HG02884 (cell line): ENCODE results near the gene TCF7L1.

ENCODE experiments used
- ATAC-seq: cut with Tn5 transposase; IDR thresholded peaks from one replicate; pipeline ENCODE4 v1.9.1; 2021; ENCODE audit warnings: mild to moderate bottlenecking, moderate library complexity; ENCODE audit not compliant: unreplicated experiment

Gene TCF7L1

DNA sequence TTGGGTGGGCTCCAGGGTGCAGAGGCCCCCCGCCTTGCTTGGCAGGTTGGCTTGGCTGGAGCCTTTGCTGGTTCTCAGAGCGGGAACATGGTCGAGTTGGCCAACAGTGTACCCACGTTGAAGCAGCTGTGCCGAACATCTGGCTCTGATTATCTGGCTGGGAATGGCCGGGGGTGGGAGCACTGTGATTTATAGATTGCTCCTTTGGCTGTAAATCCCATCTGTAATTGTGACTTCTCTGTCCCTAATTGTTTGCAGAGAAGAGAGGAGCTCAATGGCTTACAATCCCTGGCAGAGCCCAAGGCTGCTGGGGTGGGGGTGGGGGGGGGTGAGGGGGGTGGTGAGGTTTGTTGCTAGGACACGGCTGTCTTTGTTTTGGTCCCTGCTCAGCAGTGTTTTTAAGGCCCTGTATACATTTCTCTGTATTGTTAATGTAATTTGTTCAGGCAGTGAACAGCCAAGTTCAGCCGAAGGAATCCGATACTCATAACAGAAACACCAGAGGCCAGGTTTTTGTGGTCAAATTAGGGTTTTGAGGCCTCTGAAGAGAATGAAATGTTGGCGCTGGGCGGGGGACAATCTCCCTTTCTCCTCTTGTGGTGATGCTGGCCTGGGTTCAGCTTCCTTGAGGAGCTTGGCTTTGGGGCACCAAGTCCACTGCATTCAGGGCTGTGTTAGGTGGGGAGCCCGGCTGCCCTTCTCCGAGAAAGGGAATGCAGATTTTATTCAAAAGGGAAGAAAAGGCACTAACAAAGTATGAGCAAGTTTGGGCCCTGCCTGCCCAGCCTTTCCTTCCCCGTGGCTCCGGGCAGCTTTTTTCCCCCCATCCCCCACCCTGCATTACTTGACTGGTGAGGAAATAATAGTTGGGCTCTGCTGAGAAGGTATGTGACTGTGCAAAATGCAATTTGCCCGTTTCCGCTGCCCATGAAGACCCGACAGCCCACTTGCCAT, 82.5 kb downstream of the TCF7L1 start:
- no peak for ATAC-seq

DNA sequence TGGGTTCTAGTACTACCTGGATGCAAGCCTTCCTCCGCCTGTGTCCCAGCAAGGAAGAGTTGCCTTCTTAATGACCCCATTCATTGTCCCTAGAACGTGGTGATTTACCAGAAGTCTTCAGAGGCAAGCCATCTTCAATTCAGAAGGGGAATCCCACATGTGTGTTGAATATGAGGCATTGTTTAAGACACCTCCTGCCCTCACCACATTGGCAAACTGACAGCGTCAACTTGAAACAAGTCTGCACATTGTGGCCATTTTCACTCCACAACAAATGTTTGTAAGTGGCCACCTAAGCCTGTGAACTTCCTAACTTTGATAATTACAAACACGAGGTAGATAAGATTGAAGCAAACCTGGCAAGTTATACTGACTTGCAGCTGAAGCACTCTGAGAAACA, 83.7 kb downstream of the TCF7L1 start:
- no peak for ATAC-seq

DNA sequence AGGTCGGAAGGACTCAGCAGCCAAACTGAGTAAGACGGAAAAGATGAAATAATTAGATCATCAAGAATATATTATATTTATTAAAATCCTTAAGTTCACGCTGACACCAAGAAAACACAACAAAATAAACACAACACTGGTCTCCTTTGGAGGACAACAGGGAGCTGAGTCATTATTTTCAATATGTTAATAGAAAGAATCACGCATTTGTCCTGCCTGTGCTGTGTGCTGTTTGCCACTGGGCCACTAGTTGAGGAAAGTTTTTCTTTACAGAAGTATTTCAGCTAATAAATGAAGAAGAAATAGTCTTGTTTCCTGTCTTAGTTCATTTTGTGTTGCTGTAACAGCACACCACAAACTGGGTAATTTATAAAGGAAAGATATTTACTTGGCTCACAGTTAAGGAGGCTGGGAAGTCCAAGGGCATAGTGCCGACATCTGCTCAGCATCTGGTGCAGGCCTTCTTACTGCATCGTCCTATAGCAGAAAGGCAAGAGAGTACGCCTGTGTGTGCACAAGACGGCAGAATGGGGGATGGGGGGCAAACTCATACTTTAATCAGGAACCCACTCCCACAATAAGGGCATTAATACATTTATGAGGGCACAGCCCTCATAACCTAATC, 88.0 kb downstream of the TCF7L1 start:
- no peak for ATAC-seq

DNA sequence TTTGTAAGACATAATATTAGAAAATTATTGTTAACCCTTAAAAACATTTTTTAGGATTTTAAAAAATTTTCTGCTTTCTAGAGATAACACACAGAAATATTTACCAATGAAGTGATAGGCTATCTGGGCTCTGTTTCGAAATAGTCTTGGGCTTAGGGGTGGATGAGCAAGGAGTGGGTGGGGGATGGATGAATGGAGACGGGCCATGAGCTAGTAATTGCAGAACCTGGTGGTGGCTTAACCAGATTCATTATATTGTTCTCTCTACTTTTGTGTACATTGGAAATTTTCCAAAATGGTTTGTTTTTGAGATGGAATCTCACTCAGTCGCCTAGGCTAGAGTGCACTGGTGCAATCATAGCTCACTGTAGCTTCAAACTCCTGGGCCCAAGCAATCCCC, 89.6 kb downstream of the TCF7L1 start:
- no peak for ATAC-seq

DNA sequence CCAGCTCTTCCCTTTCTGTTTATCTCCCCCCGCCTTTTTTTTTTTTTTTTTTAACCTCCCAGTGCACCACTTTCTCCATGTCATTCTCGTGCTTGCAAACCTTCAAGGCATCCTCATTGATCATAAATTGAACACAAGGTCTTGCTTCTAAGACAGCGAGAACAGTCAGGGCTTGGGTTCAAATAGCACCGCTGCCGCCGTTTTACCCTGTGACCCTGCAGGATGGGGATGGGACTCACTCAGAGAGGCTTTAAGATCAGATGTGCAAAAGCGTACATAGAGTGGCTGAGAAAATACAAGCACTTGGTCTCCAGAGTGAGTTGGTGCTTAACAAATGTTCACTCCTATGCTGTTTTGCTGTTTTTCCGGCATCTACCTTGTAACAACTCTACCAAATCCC, 93.6 kb downstream of the TCF7L1 start:
- no peak for ATAC-seq

DNA sequence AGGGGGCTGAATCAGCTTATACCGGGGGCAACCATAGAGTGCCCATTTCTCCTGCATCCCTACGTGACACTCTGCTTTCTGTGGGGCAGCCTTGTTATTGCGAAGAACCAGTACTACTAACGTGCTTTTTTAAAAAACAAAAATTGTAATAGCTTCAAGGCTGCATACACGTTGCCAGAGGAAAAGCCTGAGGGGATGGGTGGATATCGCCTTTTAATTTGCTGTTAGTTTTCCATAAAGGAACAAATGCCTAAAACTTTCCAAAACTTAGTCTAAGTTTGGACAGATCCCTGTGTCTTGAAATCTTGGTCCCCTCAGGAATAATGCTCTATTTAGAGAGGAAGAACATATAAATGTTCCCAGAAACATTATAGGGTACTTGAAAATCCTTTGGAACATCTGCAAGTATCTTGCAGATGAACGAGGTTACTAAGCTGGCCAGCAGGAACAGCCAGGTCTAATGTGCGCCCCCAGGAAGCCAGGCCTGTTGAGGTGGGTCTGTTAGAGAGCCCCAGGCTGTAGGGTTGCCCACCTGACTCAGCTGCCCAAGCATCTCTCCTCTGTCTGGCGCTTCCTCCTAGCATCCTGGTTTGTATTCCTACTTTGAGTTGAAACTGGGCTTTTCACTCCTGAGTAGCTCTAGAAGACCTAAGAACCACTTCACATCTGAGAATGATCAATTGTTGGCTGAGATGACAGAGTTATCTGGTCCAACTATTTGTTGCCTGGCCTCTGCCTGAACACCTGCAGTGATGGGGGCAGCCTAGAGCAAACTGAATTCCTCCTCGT, 97.7 kb downstream of the TCF7L1 start:
- ATAC-seq: no peak

DNA sequence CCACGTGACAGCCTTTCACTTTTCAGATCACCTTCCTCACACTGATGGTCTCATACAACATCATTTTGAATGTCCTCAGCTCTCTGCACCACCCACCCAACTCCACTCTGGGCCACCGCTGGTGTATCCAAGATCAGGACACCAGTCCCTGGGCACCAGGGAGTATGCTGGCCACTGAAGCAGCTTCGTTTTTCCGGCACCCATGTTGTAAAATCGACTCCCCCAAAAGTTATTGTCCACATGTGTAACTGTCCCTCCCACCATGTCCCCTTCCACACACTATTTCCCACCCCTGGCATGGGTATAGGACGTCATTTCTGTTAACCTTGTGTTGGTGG, 98.2 kb downstream of the TCF7L1 start:
- ATAC-seq: no peak

DNA sequence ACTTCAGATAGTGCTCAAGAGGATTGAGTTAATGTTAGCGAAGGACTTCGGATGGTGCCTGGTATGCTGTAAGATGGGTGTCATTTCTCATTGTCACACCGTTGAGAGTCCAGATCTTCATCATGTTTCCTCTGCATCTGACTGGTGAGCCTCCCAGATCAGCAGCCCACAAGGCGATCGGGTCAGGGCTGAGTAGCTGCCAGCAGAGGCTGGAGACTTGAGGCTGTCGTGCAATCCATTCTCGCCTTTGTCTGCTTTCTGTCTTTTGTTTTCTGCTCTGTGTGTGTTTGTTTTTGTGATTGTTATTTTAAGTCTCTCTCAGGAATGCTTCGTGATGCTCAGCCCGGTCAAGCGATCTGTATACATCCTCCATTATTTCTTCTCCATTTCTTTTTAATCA, 98.8 kb downstream of the TCF7L1 start:
- ATAC-seq: no peak

DNA sequence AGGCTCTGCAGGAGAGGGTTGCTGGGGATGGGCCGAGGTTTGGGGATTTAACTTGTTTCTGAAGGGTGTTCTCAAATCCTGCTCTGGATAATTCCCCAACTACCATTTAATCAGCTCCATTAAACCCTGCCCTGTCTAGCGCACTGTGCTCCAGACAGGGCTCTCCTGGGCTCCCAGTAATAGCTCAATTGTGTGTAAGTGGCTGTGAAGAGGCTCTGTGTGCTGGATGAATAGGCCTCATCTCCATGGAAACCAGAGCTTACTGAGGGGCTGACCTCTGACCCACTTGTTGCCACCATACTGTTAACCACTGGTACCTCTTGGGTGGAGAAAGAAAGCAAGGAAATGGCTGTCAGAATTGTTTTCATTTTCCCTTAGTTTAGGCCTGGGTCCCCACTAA, 101.7 kb downstream of the TCF7L1 start:
- no peak for ATAC-seq

DNA sequence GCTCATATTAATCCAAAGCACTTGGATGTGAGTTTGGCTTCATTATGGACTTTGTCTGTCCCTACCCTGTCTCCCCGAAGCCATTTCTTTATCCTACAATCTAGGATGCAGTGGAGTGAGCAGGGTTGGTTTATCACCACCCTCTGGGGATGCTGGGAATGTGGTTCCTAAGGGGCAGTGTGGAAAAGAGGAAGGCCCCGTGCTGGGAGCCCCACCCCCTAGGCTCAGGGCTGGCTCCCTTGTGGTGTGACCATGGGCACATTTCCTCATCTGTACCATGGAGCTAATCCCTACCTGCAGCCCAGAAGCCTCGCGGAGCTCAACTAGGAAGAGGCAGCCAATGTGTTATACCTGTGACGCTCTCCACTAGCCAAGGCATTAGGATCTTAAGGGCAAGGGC, 102.1 kb downstream of the TCF7L1 start:
- ATAC-seq: no peak

DNA sequence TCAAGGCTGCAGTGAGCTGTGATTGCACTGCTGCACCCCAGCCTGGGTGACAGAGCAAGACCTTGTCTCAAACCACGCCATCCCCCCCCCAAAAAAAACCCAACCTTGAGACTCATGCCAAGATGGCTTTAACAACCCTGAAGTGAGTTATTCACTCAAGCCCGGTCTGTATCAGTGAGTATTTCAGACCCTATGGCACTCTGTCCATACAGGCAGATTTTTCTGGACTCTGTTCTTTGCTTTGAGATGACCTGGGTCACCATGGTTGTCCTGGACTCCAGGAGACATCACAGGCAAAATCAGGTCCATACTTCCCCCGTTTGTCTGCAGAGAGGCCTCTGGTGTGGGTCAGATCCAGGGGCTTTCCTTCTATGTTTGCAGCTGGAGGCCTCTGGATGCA, 102.9 kb downstream of the TCF7L1 start:
- no peak for ATAC-seq

DNA sequence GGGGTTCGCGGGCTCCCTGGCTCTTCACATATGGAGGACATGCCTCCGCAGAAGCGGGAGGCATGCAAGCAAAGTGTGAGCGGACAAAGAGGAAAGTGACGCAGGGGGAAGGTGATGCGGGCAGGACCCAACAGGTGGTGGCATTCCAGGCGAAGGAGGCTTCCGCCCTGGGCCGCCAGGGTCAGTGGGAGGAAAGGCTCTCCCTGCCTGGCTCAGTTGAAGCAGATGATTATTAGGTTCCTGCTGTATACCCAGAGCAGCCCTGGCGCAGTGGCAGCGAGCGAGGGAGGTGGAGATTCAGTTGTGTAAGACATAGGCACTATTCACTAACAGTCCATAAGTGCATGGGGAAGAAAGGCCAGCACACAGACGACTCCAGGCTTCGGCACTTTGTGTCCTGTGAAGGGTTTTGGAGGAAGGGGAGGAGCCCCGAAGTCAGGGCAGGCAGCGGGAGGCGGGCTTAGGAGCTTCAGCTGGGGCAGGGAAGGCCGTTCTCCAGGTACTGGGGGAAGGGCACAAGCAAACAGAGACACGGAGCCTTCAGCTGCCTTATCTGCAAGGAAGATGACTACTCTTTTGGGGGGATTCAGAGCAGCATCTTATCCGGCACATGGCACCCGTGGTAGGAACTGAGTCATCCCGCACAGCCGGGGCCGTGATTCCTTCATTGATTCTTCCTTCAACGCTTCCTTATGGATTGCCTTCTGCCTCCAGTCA, 104.8 kb downstream of the TCF7L1 start:
- ATAC-seq: no peak

DNA sequence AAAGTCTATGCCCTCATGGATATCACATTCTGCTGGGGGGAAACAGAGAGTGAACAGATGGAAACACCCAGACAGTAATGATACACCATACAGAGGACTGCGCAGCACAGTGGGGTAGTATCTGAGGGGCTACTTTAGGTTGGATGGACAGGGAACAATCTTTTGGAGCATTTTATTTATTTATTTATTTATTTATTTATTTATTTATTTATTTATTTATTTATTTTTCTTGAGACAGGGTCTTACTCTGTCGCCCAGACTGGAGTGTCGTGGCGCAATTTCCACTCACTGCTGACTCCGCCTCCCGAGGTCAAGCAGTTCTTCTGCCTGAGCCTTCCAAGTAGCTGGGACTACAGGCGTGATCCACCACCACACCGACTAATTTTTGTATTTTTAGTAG, 105.4 kb downstream of the TCF7L1 start:
- ATAC-seq: no peak

DNA sequence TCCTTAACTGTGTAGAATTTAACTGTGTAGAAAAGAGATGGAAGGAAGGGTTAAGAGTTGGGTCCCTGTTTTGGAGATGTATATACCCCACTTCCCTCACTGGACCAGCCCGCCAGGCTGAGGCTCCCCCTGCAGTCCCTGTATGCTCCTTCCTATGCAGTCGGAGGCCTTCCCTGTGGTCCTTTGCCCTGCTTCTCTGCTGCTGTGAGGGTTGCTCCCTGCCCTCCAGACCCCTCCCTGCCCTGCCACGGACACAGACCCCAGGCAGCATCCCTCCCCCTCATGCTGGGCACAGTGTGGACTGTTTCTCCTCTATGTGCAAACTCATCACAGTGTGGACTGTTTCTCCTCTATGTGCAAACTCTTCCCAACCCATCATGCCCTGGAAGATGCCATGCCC, 105.9 kb downstream of the TCF7L1 start:
- no peak for ATAC-seq

DNA sequence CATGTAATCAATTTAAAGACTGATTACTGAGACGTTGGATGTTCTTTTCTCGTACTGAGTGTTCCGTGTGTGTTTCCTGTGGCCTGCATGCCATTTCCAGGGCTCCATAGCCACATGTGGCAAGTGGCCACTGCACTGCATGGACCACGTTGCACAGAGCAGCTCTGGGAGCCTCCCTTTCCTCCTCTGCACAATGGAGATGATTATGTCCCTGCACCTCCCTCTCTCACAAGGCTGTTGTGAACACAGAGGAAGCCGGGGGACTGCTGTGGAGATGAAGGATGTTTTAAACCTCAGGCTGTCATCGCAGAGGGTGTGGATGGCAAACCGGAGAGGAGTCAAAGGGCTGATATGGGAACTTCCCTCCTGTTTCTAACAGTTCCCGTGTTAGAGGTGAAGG, 106.9 kb downstream of the TCF7L1 start:
- ATAC-seq: no peak

DNA sequence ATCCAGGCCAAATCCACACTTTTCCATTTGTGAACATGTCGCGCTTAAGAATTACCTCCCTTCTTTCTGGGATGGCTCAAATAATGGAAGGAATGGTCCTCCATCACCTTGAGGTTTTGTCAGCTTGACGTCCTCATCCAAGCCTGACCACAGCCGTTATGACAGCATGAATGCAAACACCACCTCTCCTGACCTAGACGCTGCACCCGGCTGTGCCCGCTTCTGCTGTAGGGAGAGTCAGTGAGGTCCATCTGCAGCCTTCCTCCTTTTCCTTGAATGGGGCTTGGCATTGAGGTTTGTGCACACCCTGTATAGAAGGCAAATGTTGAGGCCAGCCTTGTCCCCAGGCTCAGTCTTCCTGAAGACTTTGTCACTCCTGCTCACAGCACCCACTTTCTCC, 109.1 kb downstream of the TCF7L1 start:
- no peak for ATAC-seq

DNA sequence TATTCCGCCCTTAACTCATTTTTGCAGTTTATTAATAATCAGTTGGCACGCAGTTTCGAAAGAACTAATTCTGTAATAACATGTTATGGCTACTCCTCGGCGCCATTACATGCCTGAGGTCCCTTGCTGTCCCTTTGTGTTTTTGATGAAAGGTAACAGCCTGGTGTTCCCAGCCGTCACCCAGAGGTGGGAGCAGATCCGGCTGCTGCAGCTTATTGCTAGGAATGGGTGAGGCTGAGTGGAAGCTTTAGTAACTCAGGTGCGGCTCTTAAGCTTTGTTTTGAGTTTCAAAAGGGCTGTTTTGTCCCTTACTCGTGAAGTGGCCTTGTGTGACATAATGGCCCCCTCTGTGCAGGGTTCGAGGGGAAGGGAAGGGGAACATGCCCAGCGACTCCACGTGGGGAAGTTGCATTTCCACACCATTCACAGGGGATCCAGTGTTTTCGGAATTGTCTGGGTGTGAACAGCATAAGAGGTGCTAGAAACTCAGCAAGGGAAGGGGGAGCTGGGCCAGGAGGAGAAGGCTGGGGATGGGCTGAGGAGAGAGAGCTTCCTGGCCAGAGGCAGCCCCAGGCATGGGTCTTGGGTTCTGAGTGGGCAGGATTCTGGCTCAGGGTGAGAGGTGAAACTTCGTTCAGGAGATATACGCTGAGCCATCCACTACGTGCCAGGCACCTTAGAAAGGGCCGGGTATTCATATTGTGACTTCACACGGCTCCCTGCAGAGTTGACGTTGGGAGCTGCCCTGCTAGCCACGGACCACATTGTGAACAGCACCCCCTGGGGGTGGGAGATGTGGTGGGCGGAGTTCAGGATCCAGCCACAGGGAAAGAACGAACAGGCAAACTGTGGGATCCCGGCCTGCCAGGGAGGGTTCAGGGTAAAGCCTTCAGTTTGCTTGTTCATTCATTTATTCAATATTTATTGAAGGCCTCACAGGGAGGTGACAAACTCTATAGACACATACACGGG, 110.2 kb downstream of the TCF7L1 start:
- no peak for ATAC-seq

DNA sequence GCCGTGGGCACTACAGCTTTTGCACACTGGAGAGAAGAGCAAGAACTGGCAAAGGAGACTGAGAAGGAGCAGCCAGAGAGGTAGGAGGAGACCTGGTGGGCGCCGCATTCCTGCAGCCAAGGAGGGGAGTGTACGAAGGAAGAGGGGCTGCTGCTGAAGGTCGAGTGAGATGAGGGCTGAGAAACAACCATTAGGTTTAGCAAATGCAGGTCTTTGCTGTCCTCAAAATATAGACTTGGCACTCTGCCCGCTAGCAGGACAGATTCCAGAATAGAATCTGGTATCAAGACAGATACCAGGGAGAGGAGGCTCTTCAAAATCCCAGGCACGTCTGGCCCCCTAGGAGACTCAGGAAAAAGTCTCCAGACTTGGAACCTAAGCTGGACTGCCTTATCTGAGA, 111.6 kb downstream of the TCF7L1 start:
- no peak for ATAC-seq

DNA sequence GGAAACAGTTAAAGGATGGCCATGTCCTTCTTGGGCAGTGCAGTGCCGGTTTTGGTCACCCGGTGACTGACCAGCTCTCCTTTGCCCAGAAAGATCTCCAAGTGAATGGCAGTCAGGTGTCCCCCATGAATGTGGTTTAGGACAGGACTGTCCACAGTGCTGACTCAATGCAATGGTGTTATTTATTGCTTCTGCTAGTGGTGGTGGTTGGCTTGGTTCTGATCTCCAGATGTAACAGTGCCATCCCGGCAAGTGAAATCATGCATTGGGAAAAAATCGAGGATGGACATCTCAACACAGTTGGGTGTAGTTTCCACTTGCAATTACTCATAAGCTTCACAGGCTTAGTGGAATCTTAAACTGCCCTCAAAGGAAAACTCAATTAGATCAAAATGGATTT, 112.7 kb downstream of the TCF7L1 start:
- ATAC-seq: no peak

DNA sequence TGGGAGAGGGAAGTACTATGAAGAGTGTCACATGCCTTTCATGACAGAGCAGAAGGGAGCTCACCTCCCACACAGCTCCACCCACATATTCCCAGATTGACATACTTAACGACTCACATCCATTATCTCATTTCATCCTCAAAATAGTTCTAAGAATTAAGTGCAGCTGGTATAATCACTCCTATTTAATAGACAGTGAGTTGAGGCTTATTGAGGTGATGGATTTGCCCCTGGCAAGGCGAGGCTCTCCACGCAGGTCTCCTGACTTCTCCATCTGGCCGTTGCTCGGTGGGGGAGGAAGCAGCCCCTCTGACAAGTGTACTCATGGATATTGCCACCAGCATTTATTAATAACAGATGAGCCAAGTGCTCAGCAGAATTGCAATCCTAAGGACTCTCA, 113.2 kb downstream of the TCF7L1 start:
- no peak for ATAC-seq
